Mononuclear cell (primary cell): ENCODE measurements around the gene PDGFRB. TPM values are rescaled to one million over a fixed set of nuclear protein-coding genes. Genes with fewer than 3 reads are reported as not detected.

Experiments
- H3K27me3 ChIP-seq: 2 replicates; pipeline ENCODE4 v1.6.0; 2011; ENCODE audit warnings: low read length, control low read depth; ENCODE audit not compliant: insufficient read depth
- H3K4me1 ChIP-seq: 2 replicates; pipeline ENCODE4 v1.5.1; 2011; ENCODE audit warnings: mild to moderate bottlenecking, low read length, control low read depth; ENCODE audit not compliant: insufficient read depth
- H3K4me3 ChIP-seq: 2 replicates; pipeline ENCODE4 v1.5.1; 2011; ENCODE audit warnings: mild to moderate bottlenecking, low read length, moderate library complexity
- H3K9me3 ChIP-seq: 2 replicates; pipeline ENCODE4 v1.5.1; 2011; ENCODE audit warnings: low read depth, mild to moderate bottlenecking, control low read depth, low read length
- total RNA-seq: library from RNA; depleted of rRNA; stranded (reverse); fragments of >200 nt; gene quantifications from one replicate; pipeline ENCODE4 v1.2.3, GENCODE V29; 2012

Gene PDGFRB
- total RNA-seq, 1 donor: 0.94 TPM

DNA sequence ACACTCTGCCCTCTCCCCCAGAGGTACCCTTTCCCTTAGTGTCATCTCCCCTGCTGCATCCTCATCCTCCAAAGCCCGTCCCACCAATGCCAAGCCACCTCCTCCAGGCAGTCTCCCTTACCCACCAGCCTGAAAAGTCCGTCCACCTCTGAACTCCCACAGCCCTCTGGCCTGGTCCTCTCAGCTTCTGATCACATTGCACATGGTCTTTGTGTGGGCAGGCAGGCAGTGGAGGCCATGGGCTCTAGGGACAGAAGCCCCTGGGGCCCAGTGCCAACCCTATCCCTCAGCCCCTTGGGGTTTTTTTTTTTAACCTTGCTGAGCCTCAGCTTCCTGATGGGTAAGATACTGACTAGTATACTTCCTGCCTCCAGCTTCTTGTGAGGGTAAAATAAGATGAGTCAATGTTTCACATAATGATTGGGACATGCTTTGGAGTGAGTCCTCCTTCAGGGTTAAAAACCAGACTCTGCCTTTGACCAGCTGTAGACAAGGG lies 88.7 kb downstream of the PDGFRB start:
- Histone ChIP-seq H3K4me3 (no peak overlapping the region), H3K4me1 (peaks cover 71% of the 10 kb centered on the region), H3K27me3 (no peaks in the 10 kb centered on the region)

DNA sequence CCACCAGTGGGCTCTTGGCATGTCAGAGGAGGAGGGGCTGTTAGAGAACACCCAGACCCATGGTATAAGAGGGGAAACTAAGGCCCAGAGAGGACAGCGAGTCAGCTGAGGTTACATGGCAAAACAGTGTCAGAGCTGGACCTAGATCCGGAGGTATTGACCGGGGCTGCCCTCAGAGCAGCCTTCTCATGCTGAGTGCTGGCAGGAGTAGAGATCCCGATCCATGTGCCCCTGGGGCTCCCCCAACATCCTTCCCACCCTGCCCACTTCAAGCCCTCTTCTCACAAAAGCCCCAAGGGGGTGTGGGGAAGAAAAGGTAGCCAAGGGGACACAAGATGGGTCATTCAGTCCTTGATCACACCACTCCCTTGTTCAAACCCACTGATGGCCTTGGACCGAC lies 89.2 kb downstream of the PDGFRB start:
- Histone ChIP-seq H3K4me3 (no peak overlapping the region), H3K27me3 (no peaks in the 10 kb centered on the region), H3K4me1 (peaks cover 76% of the 10 kb centered on the region), H3K9me3 (no peaks in the 10 kb centered on the region)

More for the DNA sequence above, 88.7 kb downstream of the PDGFRB start:
- no peaks in the 10 kb centered on the region for H3K9me3 ChIP-seq

DNA sequence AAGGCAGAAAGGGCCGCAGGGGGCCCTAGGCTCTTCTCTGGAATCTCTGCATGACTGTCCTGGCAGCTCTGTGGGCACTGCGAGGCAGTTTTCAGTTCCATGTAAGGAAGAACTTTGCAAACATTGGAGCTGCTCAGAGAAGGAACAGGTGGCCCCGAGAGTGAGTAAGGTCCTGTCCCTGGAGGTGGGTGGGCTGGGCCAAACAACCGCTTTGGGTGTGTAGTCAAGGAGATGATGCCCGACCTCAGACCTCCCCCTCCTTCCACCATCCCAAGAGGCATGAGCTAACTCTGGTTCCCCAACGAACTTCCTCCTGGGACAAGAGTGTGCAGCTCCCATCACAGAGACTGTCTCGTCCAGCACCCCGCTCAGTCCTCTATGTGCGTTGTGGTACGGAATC lies 89.8 kb downstream of the PDGFRB start:
- H3K4me3 ChIP-seq: no peak overlapping the region
- no peaks in the 10 kb centered on the region for H3K27me3 ChIP-seq
- H3K9me3 ChIP-seq: no peaks in the 10 kb centered on the region
- peaks cover 76% of the 10 kb centered on the region for H3K4me1 ChIP-seq

DNA sequence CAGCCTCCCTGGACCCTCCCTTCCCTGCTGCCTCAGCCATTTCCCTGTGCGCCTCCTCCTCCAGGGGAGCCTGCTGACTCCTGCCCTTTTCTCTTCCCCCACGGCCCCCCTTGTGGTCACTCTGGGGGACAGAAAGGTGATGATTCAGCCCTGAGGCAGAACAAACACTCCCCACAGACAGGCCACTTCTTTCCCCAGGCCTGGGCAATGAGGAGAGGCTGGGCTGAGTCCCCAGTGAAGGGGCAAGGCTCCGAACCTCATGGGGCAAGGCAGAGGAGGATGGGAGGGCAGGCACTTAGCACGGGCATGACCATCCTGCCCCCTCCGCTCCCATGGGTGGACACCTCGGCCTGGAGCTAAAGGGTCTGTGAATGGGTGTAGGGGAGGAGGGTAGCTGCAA lies 90.3 kb downstream of the PDGFRB start:
- H3K9me3 ChIP-seq: no peaks in the 10 kb centered on the region

DNA sequence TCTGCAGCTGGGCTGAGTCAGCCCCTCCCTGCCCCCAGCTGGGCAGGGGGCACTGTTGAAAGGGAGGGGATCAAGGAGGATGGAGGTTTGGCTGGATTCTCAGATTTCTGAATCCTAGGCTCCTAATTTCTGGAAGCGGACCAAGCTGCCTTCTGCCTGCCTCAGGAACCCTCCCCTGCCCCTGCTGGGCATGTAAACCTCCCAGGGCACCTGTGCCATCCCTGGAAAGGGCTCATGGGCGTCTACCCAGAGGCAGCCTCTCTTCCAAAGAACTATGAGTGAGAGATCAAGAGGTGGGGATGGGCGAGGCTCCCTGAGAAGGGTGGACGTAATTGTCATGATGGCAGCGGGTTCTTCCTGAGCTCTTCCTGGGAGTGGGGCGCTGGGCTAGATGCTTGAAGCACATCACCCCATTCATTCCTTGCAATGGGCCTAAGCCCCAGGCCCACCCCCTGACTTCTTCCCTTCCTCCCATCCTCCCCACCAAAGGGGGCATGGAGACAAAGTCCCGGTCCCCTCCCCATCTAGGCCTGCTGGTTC lies 90.9 kb downstream of the PDGFRB start:
- no peak overlapping the region for H3K4me3 ChIP-seq
- peaks cover 79% of the 10 kb centered on the region for H3K4me1 ChIP-seq
- no peaks in the 10 kb centered on the region for H3K27me3 ChIP-seq
- no peaks in the 10 kb centered on the region for H3K9me3 ChIP-seq

More for the DNA sequence above, 90.3 kb downstream of the PDGFRB start:
- H3K4me3 ChIP-seq: no peak overlapping the region
- H3K27me3 ChIP-seq: no peaks in the 10 kb centered on the region
- peaks cover 76% of the 10 kb centered on the region for H3K4me1 ChIP-seq

Other genes starting within 250 kb of the PDGFRB start
- not detected for gene PDE6A, start 211.1 kb downstream of the PDGFRB start, total RNA-seq
- gene SLC26A2, start 195.1 kb downstream of the PDGFRB start, total RNA-seq: 2.7 TPM
- gene TIGD6, start 155.2 kb downstream of the PDGFRB start, total RNA-seq: 2.1 TPM
- 27.2 TPM for gene HMGXB3, start 155.1 kb downstream of the PDGFRB start, total RNA-seq
- gene CSF1R, start 69.3 kb downstream of the PDGFRB start, total RNA-seq: 5.2 TPM
- not detected for gene CDX1, start 10.9 kb upstream of the PDGFRB start, total RNA-seq
- gene SLC6A7, start 34.2 kb upstream of the PDGFRB start, total RNA-seq: 0.10 TPM
- gene CAMK2A, start 133.9 kb upstream of the PDGFRB start, total RNA-seq: 0.94 TPM
- 4.8 TPM for gene ARSI, start 147.1 kb upstream of the PDGFRB start, total RNA-seq
- 21.7 TPM for gene TCOF1, start 201.9 kb upstream of the PDGFRB start, total RNA-seq